Measurements from ENCODE around the gene MSN. TPM values are rescaled to one million over a fixed set of nuclear protein-coding genes. Genes with fewer than 3 reads are reported as not detected.

MSN gene
- polyA plus RNA-seq, 1 donor, result 69.0 TPM

DNA sequence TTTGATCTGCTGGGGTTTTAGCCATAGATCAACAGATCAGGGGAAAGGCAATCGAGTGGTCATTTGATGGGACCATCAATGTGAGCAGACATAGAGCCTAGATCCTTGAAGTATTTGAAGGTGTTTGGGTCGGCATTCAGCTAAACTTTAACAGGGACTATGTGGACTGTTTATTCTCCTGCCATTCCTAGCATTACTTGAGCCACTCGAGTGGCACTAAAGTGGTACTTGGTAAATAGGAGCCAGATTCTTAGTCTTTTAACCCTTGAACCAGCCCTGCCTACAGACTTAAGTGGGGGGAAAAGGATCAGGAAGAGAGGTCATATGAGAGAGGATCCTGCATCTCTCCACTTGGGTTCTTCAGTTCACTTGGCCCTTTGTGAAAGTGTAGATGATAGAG lies 3.8 kb downstream of the MSN start:
- WGBS (ENCODE audit: insufficient coverage, low lambda C conversion rate), result no CpG with 5 or more reads among the region's 3 CpGs
- no peak overlapping the region for H3K4me3 ChIP-seq (ENCODE audit: low read length)
- no peaks in the 10 kb centered on the region for H3K36me3 ChIP-seq (ENCODE audit: control insufficient read depth, insufficient read depth, low read length)
- H3K4me1 ChIP-seq (ENCODE audit: control insufficient read depth, insufficient read depth, low read length), result no peaks in the 10 kb centered on the region
- no peaks in the 10 kb centered on the region for H3K9me3 ChIP-seq (ENCODE audit: control insufficient read depth, low read depth, low read length)
- no peaks in the 10 kb centered on the region for H3K27me3 ChIP-seq (ENCODE audit: control insufficient read depth, insufficient read depth, low read length)
- no peak overlapping the region for H3K27ac ChIP-seq (ENCODE audit: low read length)
- no peak for DNase-seq

DNA sequence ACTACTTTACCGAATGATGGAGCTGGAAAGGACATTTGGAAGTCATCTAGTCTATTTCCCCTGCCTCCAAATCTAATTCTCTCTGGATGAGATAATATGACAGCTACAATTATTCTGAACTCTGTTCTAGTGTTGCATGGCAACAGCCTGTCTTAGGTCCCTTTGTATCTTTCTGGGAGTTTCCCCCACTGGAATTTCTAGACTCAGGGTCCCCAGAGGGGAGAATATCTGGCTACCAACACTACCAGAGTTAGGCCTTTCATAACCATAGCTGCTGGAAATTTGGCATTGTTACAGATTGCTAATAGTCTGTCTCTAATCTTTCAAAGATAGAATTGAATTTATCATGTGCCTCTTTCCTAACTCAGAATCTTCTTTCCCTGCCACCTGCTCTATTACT lies 4.5 kb downstream of the MSN start:
- WGBS (ENCODE audit: insufficient coverage, low lambda C conversion rate), result no CpG with 5 or more reads among the region's 1 CpG
- H3K27ac ChIP-seq (ENCODE audit: low read length), result no peak overlapping the region
- no peaks in the 10 kb centered on the region for H3K27me3 ChIP-seq (ENCODE audit: control insufficient read depth, insufficient read depth, low read length)
- H3K4me1 ChIP-seq (ENCODE audit: control insufficient read depth, insufficient read depth, low read length), result no peaks in the 10 kb centered on the region
- H3K36me3 ChIP-seq (ENCODE audit: control insufficient read depth, insufficient read depth, low read length), result no peaks in the 10 kb centered on the region
- DNase-seq, result no peak
- no peak overlapping the region for H3K4me3 ChIP-seq (ENCODE audit: low read length)
- no peaks in the 10 kb centered on the region for H3K9me3 ChIP-seq (ENCODE audit: control insufficient read depth, low read depth, low read length)

DNA sequence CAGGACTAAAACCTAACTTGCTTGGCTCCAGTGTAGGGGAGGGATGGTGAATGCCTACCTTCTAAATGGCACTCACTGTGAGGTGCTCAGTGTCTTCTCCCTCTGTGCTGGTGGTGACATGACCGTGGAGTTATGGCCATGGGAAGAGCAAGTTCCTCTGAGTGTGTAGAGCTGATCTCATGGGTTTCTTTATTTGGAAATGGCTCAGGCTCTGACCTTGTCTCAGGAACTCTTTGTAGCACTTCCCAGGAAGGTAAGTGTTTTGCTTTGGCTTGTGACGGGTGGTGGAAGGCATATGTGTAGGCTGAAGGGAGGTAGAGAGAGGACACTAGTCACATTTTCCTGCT lies 6.4 kb downstream of the MSN start:
- no peaks in the 10 kb centered on the region for H3K9me3 ChIP-seq (ENCODE audit: control insufficient read depth, low read depth, low read length)
- no peak for DNase-seq
- no CpG with 5 or more reads among the region's 2 CpGs for WGBS (ENCODE audit: insufficient coverage, low lambda C conversion rate)
- H3K4me3 ChIP-seq (ENCODE audit: low read length), result no peak overlapping the region
- H3K27me3 ChIP-seq (ENCODE audit: control insufficient read depth, insufficient read depth, low read length), result no peaks in the 10 kb centered on the region
- H3K27ac ChIP-seq (ENCODE audit: low read length), result no peak overlapping the region
- H3K4me1 ChIP-seq (ENCODE audit: control insufficient read depth, insufficient read depth, low read length), result no peaks in the 10 kb centered on the region
- H3K36me3 ChIP-seq (ENCODE audit: control insufficient read depth, insufficient read depth, low read length), result no peaks in the 10 kb centered on the region

DNA sequence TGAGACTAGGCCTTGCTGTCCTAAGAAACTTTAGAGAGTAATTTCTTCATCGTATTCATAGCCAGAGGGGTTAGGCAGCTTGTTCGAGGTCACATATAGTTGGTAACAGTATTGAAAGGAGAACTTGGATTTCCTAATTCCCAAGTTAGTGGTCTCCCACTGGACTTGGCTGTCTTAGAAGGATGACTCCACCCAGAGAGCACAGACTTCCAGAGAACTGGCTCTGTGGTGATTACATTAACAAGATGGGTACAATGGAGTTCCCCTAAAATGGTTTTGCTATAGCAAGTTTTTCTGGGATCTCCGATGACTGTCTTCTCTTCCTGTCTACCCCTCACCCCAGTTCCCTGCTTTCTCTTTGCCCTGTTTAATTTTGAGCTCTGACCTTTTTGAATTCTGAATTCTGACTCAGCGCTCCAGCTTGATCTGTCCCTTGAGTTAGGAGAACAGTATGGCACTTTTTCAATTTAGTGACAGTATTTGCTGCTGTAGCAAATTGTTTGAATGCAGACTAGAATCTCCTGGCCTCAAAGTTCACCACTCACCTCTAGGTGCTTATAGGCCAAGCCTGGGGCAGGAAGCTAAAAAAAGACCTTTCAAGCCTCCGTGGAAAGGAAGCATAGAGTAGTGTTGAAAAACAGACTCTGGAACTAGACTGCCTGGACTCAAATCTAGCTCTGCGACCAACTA lies 6.9 kb downstream of the MSN start:
- no peak overlapping the region for H3K27ac ChIP-seq (ENCODE audit: low read length)
- no peaks in the 10 kb centered on the region for H3K9me3 ChIP-seq (ENCODE audit: control insufficient read depth, low read depth, low read length)
- H3K27me3 ChIP-seq (ENCODE audit: control insufficient read depth, insufficient read depth, low read length), result no peaks in the 10 kb centered on the region
- no CpG with 5 or more reads among the region's 6 CpGs for WGBS (ENCODE audit: insufficient coverage, low lambda C conversion rate)
- H3K4me3 ChIP-seq (ENCODE audit: low read length), result no peak overlapping the region
- no peaks in the 10 kb centered on the region for H3K36me3 ChIP-seq (ENCODE audit: control insufficient read depth, insufficient read depth, low read length)
- no peak for DNase-seq
- H3K4me1 ChIP-seq (ENCODE audit: control insufficient read depth, insufficient read depth, low read length), result no peaks in the 10 kb centered on the region

DNA sequence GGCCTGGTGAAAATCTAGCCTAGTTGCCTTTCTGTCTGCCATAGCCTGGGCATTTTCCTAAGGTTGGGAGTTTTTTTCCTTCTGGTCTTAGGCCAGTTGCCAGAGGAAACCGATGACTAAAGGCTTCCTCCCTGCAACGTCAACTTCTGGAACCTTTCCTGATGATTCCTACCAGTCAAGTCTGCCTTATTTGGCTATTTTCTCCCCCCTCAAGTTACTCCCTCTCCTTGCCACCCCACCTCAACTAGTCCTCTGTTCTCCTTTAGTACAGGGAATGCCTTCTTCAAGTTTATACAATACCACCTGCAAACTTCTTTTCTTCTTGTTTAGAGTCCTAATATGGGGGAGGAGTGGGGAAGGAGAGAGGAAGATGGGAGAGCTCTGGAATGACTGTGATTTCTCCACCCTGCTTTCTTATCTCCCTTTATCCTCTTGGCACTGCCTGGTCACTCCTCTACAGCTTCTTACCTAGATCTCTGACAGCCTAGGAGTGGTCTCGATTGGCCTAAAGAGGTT lies 10.6 kb downstream of the MSN start:
- no peaks in the 10 kb centered on the region for H3K4me1 ChIP-seq (ENCODE audit: control insufficient read depth, insufficient read depth, low read length)
- peak overlapping the region; percentile 6 for H3K27ac ChIP-seq (ENCODE audit: low read length)
- H3K4me3 ChIP-seq (ENCODE audit: low read length), result no peak overlapping the region
- no peaks in the 10 kb centered on the region for H3K9me3 ChIP-seq (ENCODE audit: control insufficient read depth, low read depth, low read length)
- H3K36me3 ChIP-seq (ENCODE audit: control insufficient read depth, insufficient read depth, low read length), result no peaks in the 10 kb centered on the region
- DNase-seq, result peak in 1 of 2 donors; percentile 13
- no CpG with 5 or more reads among the region's 3 CpGs for WGBS (ENCODE audit: insufficient coverage, low lambda C conversion rate)
- H3K27me3 ChIP-seq (ENCODE audit: control insufficient read depth, insufficient read depth, low read length), result no peaks in the 10 kb centered on the region

DNA sequence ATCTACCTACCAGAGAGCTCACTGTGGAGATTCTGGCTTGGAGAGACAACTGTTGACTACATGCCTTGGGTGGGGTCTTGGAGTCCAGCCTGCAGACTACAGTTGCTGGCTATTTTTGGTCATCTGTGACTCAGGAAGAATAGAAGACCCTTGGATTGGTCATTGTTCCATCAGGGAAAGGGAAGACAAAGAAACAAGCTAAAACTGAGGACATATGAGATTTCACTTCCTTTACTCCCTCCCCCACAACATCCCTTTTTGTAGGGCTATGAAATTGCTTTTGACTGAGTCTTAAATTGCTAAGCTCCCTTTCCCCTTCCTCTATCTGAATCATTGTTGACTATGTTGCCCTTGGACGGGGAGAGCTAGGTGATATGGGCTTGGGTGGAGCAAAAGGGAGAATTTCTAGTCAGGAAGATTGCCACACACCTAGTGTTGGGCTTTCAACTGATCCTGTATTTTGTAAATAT lies 11.7 kb downstream of the MSN start:
- no peak overlapping the region for H3K27ac ChIP-seq (ENCODE audit: low read length)
- no peaks in the 10 kb centered on the region for H3K4me1 ChIP-seq (ENCODE audit: control insufficient read depth, insufficient read depth, low read length)
- WGBS (ENCODE audit: insufficient coverage, low lambda C conversion rate), result no CpG with 5 or more reads among the region's 1 CpG
- DNase-seq, result no peak
- H3K27me3 ChIP-seq (ENCODE audit: control insufficient read depth, insufficient read depth, low read length), result no peaks in the 10 kb centered on the region
- H3K36me3 ChIP-seq (ENCODE audit: control insufficient read depth, insufficient read depth, low read length), result no peaks in the 10 kb centered on the region
- H3K9me3 ChIP-seq (ENCODE audit: control insufficient read depth, low read depth, low read length), result no peaks in the 10 kb centered on the region
- no peak overlapping the region for H3K4me3 ChIP-seq (ENCODE audit: low read length)

DNA sequence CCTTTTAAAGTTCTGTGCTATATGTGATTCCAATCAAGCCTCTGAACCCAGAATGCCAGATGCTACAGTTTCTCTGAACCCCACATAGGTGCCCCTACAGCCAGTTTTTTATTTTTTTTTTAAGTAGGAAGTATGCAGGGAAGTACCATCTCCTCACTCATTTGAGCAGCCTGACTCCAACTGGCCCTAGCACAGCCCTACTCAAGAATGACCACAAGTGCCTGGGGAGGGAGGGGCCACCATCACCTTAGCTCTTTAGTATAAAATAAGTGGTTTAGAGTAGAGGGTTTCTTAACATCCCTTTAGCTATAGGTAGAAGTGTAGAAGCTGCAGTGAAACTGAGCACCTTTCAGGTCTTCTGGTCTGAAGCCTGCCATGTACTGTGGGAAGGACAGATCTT lies 14.4 kb downstream of the MSN start:
- H3K27me3 ChIP-seq (ENCODE audit: control insufficient read depth, insufficient read depth, low read length), result no peaks in the 10 kb centered on the region
- no peak for DNase-seq
- no peak overlapping the region for H3K27ac ChIP-seq (ENCODE audit: low read length)
- no peaks in the 10 kb centered on the region for H3K4me1 ChIP-seq (ENCODE audit: control insufficient read depth, insufficient read depth, low read length)
- no peaks in the 10 kb centered on the region for H3K36me3 ChIP-seq (ENCODE audit: control insufficient read depth, insufficient read depth, low read length)
- H3K4me3 ChIP-seq (ENCODE audit: low read length), result no peak overlapping the region
- H3K9me3 ChIP-seq (ENCODE audit: control insufficient read depth, low read depth, low read length), result no peaks in the 10 kb centered on the region

DNA sequence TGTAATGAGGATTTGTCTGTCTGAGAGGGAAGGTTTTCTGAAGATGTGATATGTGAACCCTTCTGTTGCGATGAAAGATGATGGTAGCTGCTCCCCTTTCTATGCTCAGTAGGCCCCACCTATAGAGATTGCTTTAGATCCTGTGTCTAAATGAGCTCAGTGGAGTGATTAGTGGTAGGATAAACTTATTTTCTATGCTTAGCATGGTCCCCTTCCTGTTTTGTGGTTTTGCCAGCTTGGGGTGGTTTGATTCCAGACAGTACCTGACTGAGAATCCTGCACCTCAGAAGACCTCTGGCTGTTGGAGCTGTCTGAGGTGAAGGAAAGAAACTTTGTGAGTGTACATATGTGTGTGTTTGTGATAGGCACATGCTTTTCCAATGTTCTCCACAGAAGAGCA lies 17.7 kb downstream of the MSN start:
- Histone ChIP-seq H3K36me3 (ENCODE audit: control insufficient read depth, insufficient read depth, low read length) (no peaks in the 10 kb centered on the region), H3K4me1 (ENCODE audit: control insufficient read depth, insufficient read depth, low read length) (no peaks in the 10 kb centered on the region), H3K27ac (ENCODE audit: low read length) (no peak overlapping the region), H3K4me3 (ENCODE audit: low read length) (no peak overlapping the region), H3K9me3 (ENCODE audit: control insufficient read depth, low read depth, low read length) (no peaks in the 10 kb centered on the region), H3K27me3 (ENCODE audit: control insufficient read depth, insufficient read depth, low read length) (no peaks in the 10 kb centered on the region)
- no CpG with 5 or more reads among the region's 1 CpG for WGBS (ENCODE audit: insufficient coverage, low lambda C conversion rate)
- DNase-seq, result no peak

DNA sequence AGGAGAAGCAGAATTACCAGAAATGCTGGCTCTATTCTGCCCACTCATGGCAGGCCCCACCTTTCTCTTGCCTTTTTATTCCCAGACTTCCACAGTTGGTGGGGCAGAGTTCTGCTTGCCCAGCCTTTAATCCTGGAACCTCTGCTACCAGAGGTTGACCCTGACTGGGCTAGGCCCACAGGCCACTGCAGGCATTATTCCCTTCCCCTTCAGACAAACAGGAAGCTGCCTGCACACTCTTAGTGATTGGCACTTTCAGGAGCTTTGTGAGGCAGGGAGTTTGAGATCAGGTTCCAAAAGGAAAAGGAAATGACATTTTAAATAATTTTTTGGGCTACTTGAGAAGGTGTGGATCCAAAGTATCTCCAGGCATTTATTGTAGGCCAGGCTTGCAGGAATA lies 18.8 kb downstream of the MSN start:
- no peaks in the 10 kb centered on the region for H3K36me3 ChIP-seq (ENCODE audit: control insufficient read depth, insufficient read depth, low read length)
- no peaks in the 10 kb centered on the region for H3K27me3 ChIP-seq (ENCODE audit: control insufficient read depth, insufficient read depth, low read length)
- H3K9me3 ChIP-seq (ENCODE audit: control insufficient read depth, low read depth, low read length), result no peaks in the 10 kb centered on the region
- H3K4me1 ChIP-seq (ENCODE audit: control insufficient read depth, insufficient read depth, low read length), result no peaks in the 10 kb centered on the region
- no peak overlapping the region for H3K4me3 ChIP-seq (ENCODE audit: low read length)
- no peak overlapping the region for H3K27ac ChIP-seq (ENCODE audit: low read length)
- DNase-seq, result no peak

DNA sequence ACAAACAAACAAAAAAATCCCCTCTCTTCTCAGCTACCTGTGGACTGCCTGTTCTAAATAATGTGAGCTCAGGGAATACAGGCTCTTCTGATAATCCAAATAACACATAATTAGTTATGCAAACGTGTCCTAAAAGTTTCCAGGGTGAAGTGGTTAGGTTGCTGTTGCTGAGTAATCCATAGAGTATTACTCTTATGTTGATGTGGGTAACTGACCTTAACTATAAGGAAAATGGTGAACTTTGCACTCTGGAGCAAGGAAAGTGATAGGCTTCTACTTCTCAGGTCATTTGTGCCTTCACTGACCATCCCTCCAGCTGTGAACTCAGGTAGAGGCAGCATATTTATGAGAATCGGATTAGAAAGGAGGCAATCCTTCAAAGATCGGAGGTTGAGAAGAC lies 19.9 kb downstream of the MSN start:
- no peak overlapping the region for H3K4me3 ChIP-seq (ENCODE audit: low read length)
- H3K9me3 ChIP-seq (ENCODE audit: control insufficient read depth, low read depth, low read length), result no peaks in the 10 kb centered on the region
- no peak for DNase-seq
- no peaks in the 10 kb centered on the region for H3K27me3 ChIP-seq (ENCODE audit: control insufficient read depth, insufficient read depth, low read length)
- no peak overlapping the region for H3K27ac ChIP-seq (ENCODE audit: low read length)
- no peaks in the 10 kb centered on the region for H3K4me1 ChIP-seq (ENCODE audit: control insufficient read depth, insufficient read depth, low read length)
- H3K36me3 ChIP-seq (ENCODE audit: control insufficient read depth, insufficient read depth, low read length), result no peaks in the 10 kb centered on the region
- no CpG with 5 or more reads among the region's 3 CpGs for WGBS (ENCODE audit: insufficient coverage, low lambda C conversion rate)

DNA sequence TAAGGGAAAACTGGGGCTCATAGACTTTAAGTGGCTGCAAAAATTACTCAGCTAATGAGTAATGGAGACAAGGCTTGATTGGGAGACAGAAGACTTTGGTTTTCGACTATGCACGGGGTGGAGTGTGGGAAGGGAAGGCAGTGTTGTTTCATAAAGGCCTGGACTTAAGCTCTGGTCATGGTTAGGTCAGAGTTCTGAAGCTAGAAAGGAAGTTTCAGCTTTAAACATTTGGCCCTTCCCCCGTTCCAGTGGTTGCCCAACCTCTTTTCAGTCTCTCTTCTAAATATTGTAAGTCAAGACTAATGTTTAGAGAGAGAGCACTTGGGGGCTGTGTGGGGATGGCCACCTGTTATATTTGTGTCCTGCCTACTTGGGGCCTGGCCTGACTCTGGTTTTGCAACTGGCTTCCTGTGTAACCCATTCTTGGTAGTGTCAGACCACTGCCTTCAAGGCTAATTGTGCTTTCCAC lies 21.0 kb downstream of the MSN start:
- Histone ChIP-seq H3K9me3 (ENCODE audit: control insufficient read depth, low read depth, low read length) (no peaks in the 10 kb centered on the region), H3K4me1 (ENCODE audit: control insufficient read depth, insufficient read depth, low read length) (no peaks in the 10 kb centered on the region), H3K4me3 (ENCODE audit: low read length) (no peak overlapping the region), H3K36me3 (ENCODE audit: control insufficient read depth, insufficient read depth, low read length) (no peaks in the 10 kb centered on the region), H3K27me3 (ENCODE audit: control insufficient read depth, insufficient read depth, low read length) (no peaks in the 10 kb centered on the region), H3K27ac (ENCODE audit: low read length) (no peak overlapping the region)
- DNase-seq, result no peak
- WGBS (ENCODE audit: insufficient coverage, low lambda C conversion rate), result no CpG with 5 or more reads among the region's 3 CpGs
